Measurements from ENCODE around the gene MCTP1. TPM values are rescaled to one million over a fixed set of nuclear protein-coding genes. Genes with fewer than 3 reads are reported as not detected.

Gene MCTP1
- total and polyA plus RNA-seq, 9 of the 15 experiments (the other 6 are each of a cell fraction or from before 2014, with no cell fraction given) = 0.04 to 0.93 (median 0.06) TPM; not detected in 4

- no peak overlapping the region for H3K4me3 ChIP-seq
- BruUV-seq (replicated peaks) = no TSS peak
- H4K20me1 ChIP-seq (replicated peaks; ENCODE audit: control insufficient read depth, insufficient read depth, low read length) = no peaks in the 10 kb centered on the region
- no peak overlapping the region for H2AFZ ChIP-seq (ENCODE audit: low read depth, low read length)
- WGBS (ENCODE audit: insufficient coverage, low coverage, missing lambda C conversion rate) = 0% methylated on average over 7 of the region's 7 CpGs
- ChIA-PET CTCF (ENCODE audit: low intra/inter-chr PET ratio) (no interaction called here), POLR2A (no interaction called here)
- in situ Hi-C loops (cut with MboI) (no loop called here), intact Hi-C loops (cut with micrococcal nuclease) (no loop called here)
- no peaks in the 10 kb centered on the region for H3K9me1 ChIP-seq (ENCODE audit: control insufficient read depth, insufficient read depth, low read length)
- H3K4me1 ChIP-seq (replicated peaks in 1 of 2; ENCODE audit: control insufficient read depth in 2 of 2, insufficient read depth in 2 of 2, low read length in 2 of 2) = no peaks in the 10 kb centered on the region
- ATAC-seq = no peak
- no peak for DNase-seq (ENCODE audit: extremely low read depth in 1 of 4, low spot score in 3 of 4)
- no peak overlapping the region for H3K9ac ChIP-seq (ENCODE audit: insufficient read depth in 1 of 2, low read depth in 2 of 2, low read length in 2 of 2)
- no peaks in the 10 kb centered on the region for H3K79me2 ChIP-seq (ENCODE audit: control insufficient read depth, insufficient read depth, low read length)
- H3K27ac ChIP-seq (ENCODE audit: extremely low read depth, low read depth, low read length) = no peak overlapping the region
- no peaks in the 10 kb centered on the region for H3K27me3 ChIP-seq (ENCODE audit: control insufficient read depth in 2 of 2, insufficient read depth in 2 of 2, low read length in 2 of 2)
- FAIRE-seq = no peak
- H3K4me2 ChIP-seq (ENCODE audit: insufficient read depth, low read length) = no peak overlapping the region
- no peaks in the 10 kb centered on the region for H3K9me3 ChIP-seq (replicated peaks; ENCODE audit: control insufficient read depth, insufficient read depth, low read depth, low read length)
- H3K36me3 ChIP-seq (ENCODE audit: control insufficient read depth, insufficient read depth, low read length) = no peaks in the 10 kb centered on the region
- TF ChIP-seq ZNF766 (CRISPR knock-in tag; conservative IDR thresholded peaks at IDR 0.05) (no peak), FUS (optimal IDR thresholded peaks at IDR 0.05; ENCODE audit: low read depth, low read length) (no peak), MCM7 (IDR thresholded peaks at IDR 0.05) (no peak), BMI1 (IDR thresholded peaks at IDR 0.05; ENCODE audit: low read length) (no peak)
- TF ChIP-seq, protein P1, sequence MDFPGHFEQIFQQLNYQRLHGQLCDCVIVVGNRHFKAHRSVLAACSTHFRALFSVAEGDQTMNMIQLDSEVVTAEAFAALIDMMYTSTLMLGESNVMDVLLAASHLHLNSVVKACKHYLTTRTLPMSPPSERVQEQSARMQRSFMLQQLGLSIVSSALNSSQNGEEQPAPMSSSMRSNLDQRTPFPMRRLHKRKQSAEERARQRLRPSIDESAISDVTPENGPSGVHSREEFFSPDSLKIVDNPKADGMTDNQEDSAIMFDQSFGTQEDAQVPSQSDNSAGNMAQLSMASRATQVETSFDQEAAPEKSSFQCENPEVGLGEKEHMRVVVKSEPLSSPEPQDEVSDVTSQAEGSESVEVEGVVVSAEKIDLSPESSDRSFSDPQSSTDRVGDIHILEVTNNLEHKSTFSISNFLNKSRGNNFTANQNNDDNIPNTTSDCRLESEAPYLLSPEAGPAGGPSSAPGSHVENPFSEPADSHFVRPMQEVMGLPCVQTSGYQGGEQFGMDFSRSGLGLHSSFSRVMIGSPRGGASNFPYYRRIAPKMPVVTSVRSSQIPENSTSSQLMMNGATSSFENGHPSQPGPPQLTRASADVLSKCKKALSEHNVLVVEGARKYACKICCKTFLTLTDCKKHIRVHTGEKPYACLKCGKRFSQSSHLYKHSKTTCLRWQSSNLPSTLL (IDR thresholded peaks at IDR 0.05) = no peak
These were observed 197.0 kb downstream of the MCTP1 start for GRCh38 chr5:95087816-95088317.
